Measurements from ENCODE around the gene OSBP2. TPM values are rescaled to one million over a fixed set of nuclear protein-coding genes. Genes with fewer than 3 reads are reported as not detected.

The OSBP2 gene
- total RNA-seq, 1 donor from 2014 or later: 15.8 TPM

- Mint-ChIP-seq H3K4me3 (peak within 1 kb of the TSS; percentile 98), H3K27me3 (ENCODE audit: low read depth) (peaks cover 37% of the 10 kb centered on the region), H3K27ac (peak within 1 kb of the TSS; percentile 79), H3K9me3 (no peaks in the 10 kb centered on the region), H3K36me3 (peaks cover 11% of the 10 kb centered on the region), H3K4me1 (peaks cover 13% of the 10 kb centered on the region)
- peak; percentile 92 to 97 for DNase-seq (ENCODE audit: low spot score in 2 of 2, unreplicated experiment in 2 of 2)
- TF ChIP-seq CTCF (IDR thresholded peaks at IDR 0.05; ENCODE audit: unreplicated experiment): peak; percentile 51
These were observed 26.9 kb upstream of the OSBP2 start, which contains the start of gene DUSP18 for GRCh38 chr22:30667494-30668385. DUSP18 (minus strand) TSS chr22:30667875; CDS start chr22:30664003, 3,872 bp downstream.

DNA sequence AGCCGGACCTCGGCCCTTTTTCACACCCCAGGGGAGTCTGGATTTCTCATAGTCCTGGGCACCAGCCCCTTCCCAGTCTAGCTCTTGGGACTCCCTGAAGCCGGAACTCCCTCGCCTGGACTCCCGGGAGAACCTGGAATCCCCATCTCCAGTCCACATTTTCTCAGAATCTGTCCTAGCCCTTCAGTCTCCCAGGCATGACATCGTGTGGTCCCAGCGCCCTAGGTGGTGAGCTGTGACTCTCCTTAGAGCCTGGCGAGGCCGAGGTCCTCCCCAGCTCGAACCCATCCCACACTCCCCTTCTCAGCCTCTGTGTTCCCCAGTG lies 26.3 kb upstream of the OSBP2 start:
- H3K27me3 Mint-ChIP-seq (ENCODE audit: low read depth): peaks cover 37% of the 10 kb centered on the region
- no peak for DNase-seq (ENCODE audit: low spot score in 2 of 2, unreplicated experiment in 2 of 2)
- peak overlapping the region; percentile 44 for H3K27ac Mint-ChIP-seq
- peaks cover 5% of the 10 kb centered on the region for H3K36me3 Mint-ChIP-seq
- peaks cover 13% of the 10 kb centered on the region for H3K4me1 Mint-ChIP-seq
- TF ChIP-seq CTCF (IDR thresholded peaks at IDR 0.05; ENCODE audit: unreplicated experiment): no peak
- peak overlapping the region; percentile 98 for H3K4me3 Mint-ChIP-seq
- no peaks in the 10 kb centered on the region for H3K9me3 Mint-ChIP-seq

- no peak overlapping the region for H3K27ac Mint-ChIP-seq
These were observed 23.6 kb upstream of the OSBP2 start for GRCh38 chr22:30671071-30671470.

DNA sequence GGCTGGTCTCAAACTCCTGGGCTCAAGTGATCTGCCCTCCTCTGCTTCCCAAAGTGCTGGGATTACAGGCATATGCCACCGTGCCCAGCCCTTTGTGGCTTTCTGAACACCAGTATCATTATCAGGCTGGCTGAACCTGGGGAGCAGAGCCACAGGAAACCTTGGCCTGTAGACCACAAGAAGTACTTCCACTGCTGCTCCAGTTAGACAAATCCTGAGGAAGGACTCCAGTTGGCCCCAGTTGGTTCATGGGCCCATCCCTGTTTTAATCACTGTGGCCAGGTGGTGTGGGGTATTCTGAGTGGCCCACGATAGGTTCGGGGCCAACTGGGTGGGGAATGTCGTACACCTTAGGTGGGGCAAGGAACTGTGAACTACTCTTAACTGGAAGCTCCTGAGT lies 21.5 kb upstream of the OSBP2 start:
- Mint-ChIP-seq H3K9me3 (no peaks in the 10 kb centered on the region), H3K36me3 (no peaks in the 10 kb centered on the region), H3K27ac (no peak overlapping the region), H3K27me3 (ENCODE audit: low read depth) (peaks cover 64% of the 10 kb centered on the region), H3K4me1 (peaks cover 7% of the 10 kb centered on the region), H3K4me3 (no peak overlapping the region)
- TF ChIP-seq CTCF (IDR thresholded peaks at IDR 0.05; ENCODE audit: unreplicated experiment): no peak
- DNase-seq (ENCODE audit: low spot score in 2 of 2, unreplicated experiment in 2 of 2): no peak

More at GRCh38 chr22:30671071-30671470, 23.6 kb upstream of the OSBP2 start:
- TF ChIP-seq CTCF (IDR thresholded peaks at IDR 0.05; ENCODE audit: unreplicated experiment): no peak
- Mint-ChIP-seq H3K9me3 (no peaks in the 10 kb centered on the region), H3K4me3 (no peak overlapping the region), H3K4me1 (peaks cover 13% of the 10 kb centered on the region), H3K36me3 (no peaks in the 10 kb centered on the region), H3K27me3 (ENCODE audit: low read depth) (peaks cover 50% of the 10 kb centered on the region)
- no peak for DNase-seq (ENCODE audit: low spot score in 2 of 2, unreplicated experiment in 2 of 2)

DNA sequence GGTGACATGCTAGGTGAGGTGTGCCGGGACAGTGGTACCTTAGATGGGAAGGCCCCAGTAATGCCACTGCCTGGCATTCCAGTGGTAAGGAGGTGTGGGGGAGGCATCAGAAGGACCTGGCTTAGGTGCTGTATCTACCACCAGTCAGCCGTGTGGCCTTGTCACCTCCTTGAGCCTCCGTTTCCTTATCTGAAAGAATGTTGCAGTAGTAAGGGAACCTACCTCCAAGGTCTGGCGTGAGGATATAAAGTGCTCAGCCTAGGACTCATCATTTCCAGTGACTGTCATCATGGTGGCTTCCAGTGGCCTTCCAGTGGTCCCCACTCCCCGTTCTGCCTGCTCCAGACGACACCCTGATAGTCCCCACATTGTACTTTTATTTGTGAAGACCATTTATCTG lies 20.2 kb upstream of the OSBP2 start:
- Mint-ChIP-seq H3K36me3 (no peaks in the 10 kb centered on the region), H3K27ac (no peak overlapping the region), H3K4me3 (no peak overlapping the region), H3K9me3 (no peaks in the 10 kb centered on the region), H3K4me1 (peaks cover 2% of the 10 kb centered on the region), H3K27me3 (ENCODE audit: low read depth) (peaks cover 60% of the 10 kb centered on the region)
- TF ChIP-seq CTCF (IDR thresholded peaks at IDR 0.05; ENCODE audit: unreplicated experiment): no peak
- DNase-seq (ENCODE audit: low spot score in 2 of 2, unreplicated experiment in 2 of 2): no peak
